ENCODE measurements around the gene DERL3.

DNA sequence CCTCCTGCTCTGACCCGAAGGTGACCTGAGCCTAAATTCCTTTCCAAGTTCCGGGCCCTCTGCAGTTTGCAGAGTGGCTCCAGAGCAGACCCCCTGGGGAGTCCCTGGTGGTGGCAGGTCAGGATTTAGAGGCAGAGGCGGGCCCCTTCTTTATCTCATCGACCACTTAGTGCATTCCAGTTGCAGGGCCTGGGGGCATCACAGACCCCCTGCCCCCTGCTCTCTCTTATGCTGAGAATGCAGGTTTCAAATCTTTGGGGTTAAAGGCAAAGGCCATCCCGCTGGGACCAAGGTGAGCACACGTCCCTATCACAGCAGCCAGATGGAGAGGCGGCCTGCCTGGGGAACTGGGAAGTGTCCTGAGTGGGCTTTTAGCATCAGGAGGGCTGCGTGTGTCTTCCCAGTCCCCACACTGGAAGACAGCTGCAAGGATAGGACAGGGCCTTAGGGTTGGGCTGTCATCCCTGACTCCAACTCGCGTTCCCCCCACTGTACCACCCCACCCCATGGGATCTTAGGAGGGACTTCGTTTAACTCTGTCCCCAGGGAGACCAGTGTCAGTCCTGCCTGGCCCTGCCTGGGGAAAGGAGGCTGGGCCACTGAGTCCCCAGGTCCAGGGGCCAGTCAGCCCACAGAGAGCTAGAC is 11.3 kb downstream of the DERL3 start:
- TF ChIP-seq CTCF (optimal IDR thresholded peaks at IDR 0.05 in 1 of 3, IDR thresholded peaks at IDR 0.05 in 1 of 3, conservative IDR thresholded peaks at IDR 0.05 in 1 of 3; ENCODE audit: extremely low read depth in 1 of 3, insufficient read depth in 2 of 3, low read length in 3 of 3) (no peak), EZH2 (IDR thresholded peaks at IDR 0.05; ENCODE audit: low read length) (no peak)
